GM23248 (cell line): Measurements from ENCODE around the gene RAI1. TPM values are rescaled to one million over a fixed set of nuclear protein-coding genes. Genes with fewer than 3 reads are reported as not detected.

Experiments used
- DNase-seq: peaks from one replicate; pipeline ENCODE4 v3.0.0-alpha.2; 2015
- H2AFZ ChIP-seq: fragments of 200-600 bp; sonication (generic); 2 replicates; pipeline ENCODE4 v1.6.1; 2016; ENCODE audit warnings: antibody characterized with exemption
- H3F3A ChIP-seq: fragments of 200-600 bp; sonication (generic); 2 replicates; pipeline ENCODE4 v1.6.1; 2016; ENCODE audit warnings: mild to moderate bottlenecking, antibody characterized with exemption, mixed run types; ENCODE audit not compliant: insufficient read depth
- H3K27ac ChIP-seq: fragments of 200-600 bp; sonication (generic); 2 replicates; pipeline ENCODE4 v1.5.1; 2016; ENCODE audit warnings: mild to moderate bottlenecking
- H3K27me3 ChIP-seq: fragments of 200-600 bp; sonication (generic); replicated peaks from 2 replicates; pipeline ENCODE4 v1.6.1; 2016; ENCODE audit warnings: mild to moderate bottlenecking; ENCODE audit not compliant: insufficient read depth
- H3K36me3 ChIP-seq: fragments of 200-600 bp; sonication (generic); 2 replicates; pipeline ENCODE4 v1.6.1; 2016; ENCODE audit warnings: low read depth, mild to moderate bottlenecking
- H3K4me1 ChIP-seq: fragments of 200-600 bp; sonication (generic); 2 replicates; pipeline ENCODE4 v1.6.1; 2016; ENCODE audit warnings: mild to moderate bottlenecking; ENCODE audit not compliant: insufficient read depth
- H3K4me2 ChIP-seq: fragments of 200-600 bp; sonication (generic); one replicate; pipeline ENCODE4 v1.6.1; 2016; ENCODE audit warnings: mild to moderate bottlenecking; ENCODE audit not compliant: unreplicated experiment
- H3K4me3 ChIP-seq: fragments of 200-600 bp; sonication (generic); 2 replicates; pipeline ENCODE4 v1.5.1; 2016; ENCODE audit warnings: mild to moderate bottlenecking
- H3K79me2 ChIP-seq: fragments of 200-600 bp; sonication (generic); 2 replicates; pipeline ENCODE4 v1.6.1; 2016; ENCODE audit warnings: mild to moderate bottlenecking; ENCODE audit not compliant: insufficient read depth
- H3K9ac ChIP-seq: fragments of 200-600 bp; sonication (generic); 2 replicates; pipeline ENCODE4 v1.6.1; 2016; ENCODE audit warnings: mild to moderate bottlenecking
- H3K9me2 ChIP-seq: fragments of 200-600 bp; sonication (generic); 2 replicates; pipeline ENCODE4 v1.6.1; 2016; ENCODE audit warnings: mixed run types, mild to moderate bottlenecking, moderate library complexity; ENCODE audit not compliant: insufficient read depth
- H3K9me3 ChIP-seq: fragments of 200-600 bp; sonication (generic); one replicate; pipeline ENCODE4 v1.6.1; 2017; ENCODE audit warnings: low read depth
- H4K20me1 ChIP-seq: fragments of 200-600 bp; sonication (generic); 2 replicates; pipeline ENCODE4 v1.6.0; 2016; ENCODE audit not compliant: insufficient read depth
- EZH2 ChIP-seq: fragments of 200-600 bp; sonication (generic); IDR thresholded peaks from 2 replicates; pipeline ENCODE4 v1.6.1; 2018; ENCODE audit warnings: antibody characterized with exemption, mild to moderate bottlenecking; ENCODE audit not compliant: insufficient read depth, poor library complexity, severe bottlenecking
- EZH2phosphoT487 ChIP-seq: fragments of 200-600 bp; sonication (generic); IDR thresholded peaks from 2 replicates; pipeline ENCODE4 v1.6.1; 2018; ENCODE audit warnings: antibody characterized with exemption, moderate library complexity, mild to moderate bottlenecking, low read depth; ENCODE audit not compliant: insufficient read depth
- WGBS, 2 experiments: methylation state at CpG; one replicate each; pipeline ENCODE4 v1.1.6; 2015 to 2017; ENCODE audit warnings: low lambda C conversion rate in 2 of 2, low coverage in 1 of 2; ENCODE audit errors: missing lambda C conversion rate in 2 of 2; 5-methylcytosine and 5-hydroxymethylcytosine counted together
- in situ Hi-C: fragments of 300-500 bp; cut with MboI; formaldehyde crosslinking; loops from 2 replicates; pipeline ENCODE4 v1.15.0; 2020
- polyA plus RNA-seq: library from polyadenylated mRNA; unstranded; fragments of >200 nt; fragmentation: Nextera tagmentation; extraction: Ambion mirVana; gene quantifications from 2 replicates; pipeline ENCODE4 v1.2.1, GENCODE V29; 2016
- total RNA-seq: library from RNA; depleted of rRNA; stranded (reverse); fragments of >200 nt; shearing (Covaris generic); gene quantifications from 2 replicates; pipeline ENCODE4 v1.2.3, GENCODE V29; 2014

RAI1 gene
- total and polyA plus RNA-seq, 2 experiments from 2014 or later, result 5.2 to 9.1 TPM

GRCh38 chr17:17815062-17815406 is 133.8 kb downstream of the RAI1 start:
- Histone ChIP-seq H3K4me2 (no peak overlapping the region), H2AFZ (no peak overlapping the region), H3K9me3 (no peaks in the 10 kb centered on the region), H3K36me3 (peaks cover 3% of the 10 kb centered on the region; the same call in 1 of the 2 replicates), H4K20me1 (no peaks in the 10 kb centered on the region), H3K79me2 (no peaks in the 10 kb centered on the region), H3K27me3 (no peaks in the 10 kb centered on the region), H3K27ac (no peak overlapping the region), H3K4me3 (no peak overlapping the region), H3K4me1 (peaks cover 4% of the 10 kb centered on the region), H3K9me2 (no peaks in the 10 kb centered on the region), H3F3A (peaks cover 6% of the 10 kb centered on the region), H3K9ac (no peak overlapping the region)
- DNase-seq, result no peak
- in situ Hi-C loops, result loop anchor here (5.0 kb wide), 1 partner anchor 42 kb away; no protein-coding TSS in a partner anchor
- WGBS, 2 experiments, result 48 to 54% methylated on average over 8 of the region's 8 CpGs
- TF ChIP-seq EZH2phosphoT487 (no peak), EZH2 (no peak)

- H3K27ac ChIP-seq, result no peak overlapping the region
- in situ Hi-C loops, result loop anchor here (5.0 kb wide), 1 partner anchor 42 kb away; no protein-coding TSS in a partner anchor
- no peaks in the 10 kb centered on the region for H4K20me1 ChIP-seq
- TF ChIP-seq EZH2 (no peak), EZH2phosphoT487 (no peak)
- H2AFZ ChIP-seq, result no peak overlapping the region
- no peak overlapping the region for H3K4me2 ChIP-seq
- 71 to 74% methylated on average over 16 of the region's 17 CpGs for WGBS, 2 experiments
- no peak for DNase-seq
- H3K4me1 ChIP-seq, result peaks cover 5% of the 10 kb centered on the region
- no peaks in the 10 kb centered on the region for H3K27me3 ChIP-seq
- no peaks in the 10 kb centered on the region for H3K79me2 ChIP-seq
- H3F3A ChIP-seq, result peaks cover 6% of the 10 kb centered on the region
- H3K4me3 ChIP-seq, result no peak overlapping the region
- H3K9me3 ChIP-seq, result no peaks in the 10 kb centered on the region
- no peaks in the 10 kb centered on the region for H3K9me2 ChIP-seq
- H3K9ac ChIP-seq, result no peak overlapping the region
- peaks cover 3% of the 10 kb centered on the region; the same call in 1 of the 2 replicates for H3K36me3 ChIP-seq
Observed at GRCh38 chr17:17815436-17816200, 134.4 kb downstream of the RAI1 start.

- Histone ChIP-seq H3K9ac (no peak overlapping the region), H3K27me3 (no peaks in the 10 kb centered on the region), H3K4me3 (no peak overlapping the region), H3K4me2 (no peak overlapping the region), H3K79me2 (peaks cover 3% of the 10 kb centered on the region; the same call in 1 of the 2 replicates), H3K9me2 (no peaks in the 10 kb centered on the region), H3K36me3 (peaks cover 3% of the 10 kb centered on the region; the same call in 1 of the 2 replicates), H4K20me1 (no peaks in the 10 kb centered on the region), H3K27ac (no peak overlapping the region), H3K9me3 (no peaks in the 10 kb centered on the region), H3F3A (peaks cover 6% of the 10 kb centered on the region), H2AFZ (no peak overlapping the region), H3K4me1 (peaks cover 5% of the 10 kb centered on the region)
- 91 to 95% methylated on average over 22 of the region's 22 CpGs for WGBS, 2 experiments
- in situ Hi-C loops, result loop anchor here (5.0 kb wide), 1 partner anchor 41 kb away; no protein-coding TSS in a partner anchor
- TF ChIP-seq EZH2, result no peak
- no peak for TF ChIP-seq EZH2phosphoT487
- DNase-seq, result no peak
Observed at GRCh38 chr17:17816240-17816814, 135.1 kb downstream of the RAI1 start.

GRCh38 chr17:17816831-17817551 is 135.7 kb downstream of the RAI1 start:
- TF ChIP-seq EZH2 (no peak), EZH2phosphoT487 (no peak)
- H3K27me3 ChIP-seq, result no peaks in the 10 kb centered on the region
- peaks cover 3% of the 10 kb centered on the region; the same call in 1 of the 2 replicates for H3K36me3 ChIP-seq
- H3K27ac ChIP-seq, result no peak overlapping the region
- H2AFZ ChIP-seq, result no peak overlapping the region
- peaks cover 1% of the 10 kb centered on the region for H3F3A ChIP-seq
- 90 to 95% methylated on average over 19 to 20 of the region's 24 CpGs for WGBS, 2 experiments
- H3K9ac ChIP-seq, result no peak overlapping the region
- in situ Hi-C loops, result loop anchor here (5.0 kb wide), 1 partner anchor 40 kb away; no protein-coding TSS in a partner anchor
- H3K9me3 ChIP-seq, result no peaks in the 10 kb centered on the region
- no peak for DNase-seq
- H4K20me1 ChIP-seq, result no peaks in the 10 kb centered on the region
- H3K4me2 ChIP-seq, result no peak overlapping the region
- peaks cover 6% of the 10 kb centered on the region for H3K4me1 ChIP-seq
- H3K79me2 ChIP-seq, result peaks cover 9% of the 10 kb centered on the region; the same call in 1 of the 2 replicates
- no peaks in the 10 kb centered on the region for H3K9me2 ChIP-seq
- no peak overlapping the region for H3K4me3 ChIP-seq
